ENCODE data around the gene CHEK2.
"Not testable (repeated sequence)": the region's sequence is repeated elsewhere in the genome, so short reads cannot be mapped to it uniquely, and the experiment has no call there.

CHEK2 gene

GRCh38 chr22:28761449-28761755 lies 19.8 kb upstream of the CHEK2 start:
- no peak for TF ChIP-seq CTCF (IDR thresholded peaks at IDR 0.05; ENCODE audit: extremely low read depth, missing control alignments)
- no peak for DNase-seq (ENCODE audit: low spot score)

GRCh38 chr22:28759861-28760560 lies 18.4 kb upstream of the CHEK2 start:
- no peak for TF ChIP-seq CTCF (IDR thresholded peaks at IDR 0.05; ENCODE audit: extremely low read depth, missing control alignments)
- no peak for DNase-seq (ENCODE audit: low spot score)

DNA sequence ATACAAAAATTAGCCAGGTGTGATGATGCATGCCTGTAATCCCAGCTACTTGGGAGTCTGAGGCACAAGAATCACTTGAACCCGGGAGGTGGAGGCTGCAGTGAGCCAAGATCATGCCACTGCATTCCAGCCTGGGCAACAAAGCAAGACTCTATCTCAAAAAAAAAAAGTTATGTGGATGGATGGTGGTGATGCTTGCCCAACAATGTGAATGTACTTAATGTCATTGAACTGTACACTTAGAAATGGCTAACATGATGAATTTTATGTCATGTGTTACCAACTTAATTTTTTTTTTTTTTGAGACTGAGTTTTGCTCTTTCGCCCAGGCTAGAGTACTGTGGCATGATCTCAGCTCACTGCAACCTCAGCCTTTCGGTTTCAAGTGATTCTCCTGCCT lies 12.9 kb upstream of the CHEK2 start:
- not testable (repeated sequence) for DNase-seq (ENCODE audit: low spot score)

DNA sequence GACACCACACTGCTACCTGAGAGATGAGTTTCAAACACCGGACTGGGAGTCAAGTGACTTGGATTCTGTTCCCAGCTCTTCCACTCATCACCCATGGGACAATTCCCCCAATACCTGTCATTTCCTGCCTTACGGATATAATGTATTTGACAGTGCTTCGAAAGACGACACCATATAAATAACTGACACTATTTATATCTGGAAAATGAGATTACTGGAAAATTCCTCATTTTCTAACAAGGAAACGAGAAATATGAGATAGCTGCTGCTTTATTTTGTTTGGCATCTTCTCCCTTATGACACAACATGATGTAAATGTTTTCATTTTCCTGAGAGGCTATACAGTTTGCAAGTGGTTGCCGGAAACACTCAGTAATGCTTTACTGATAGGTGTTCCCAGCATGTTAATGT lies 8.9 kb upstream of the CHEK2 start:
- DNase-seq (ENCODE audit: low spot score), result no peak
- no peak for TF ChIP-seq CTCF (IDR thresholded peaks at IDR 0.05; ENCODE audit: extremely low read depth, missing control alignments)

- no peak for TF ChIP-seq CTCF (IDR thresholded peaks at IDR 0.05; ENCODE audit: extremely low read depth, missing control alignments)
- DNase-seq (ENCODE audit: low spot score), result no peak
These were observed 2.2 kb upstream of the CHEK2 start for GRCh38 chr22:28743852-28744251.

DNA sequence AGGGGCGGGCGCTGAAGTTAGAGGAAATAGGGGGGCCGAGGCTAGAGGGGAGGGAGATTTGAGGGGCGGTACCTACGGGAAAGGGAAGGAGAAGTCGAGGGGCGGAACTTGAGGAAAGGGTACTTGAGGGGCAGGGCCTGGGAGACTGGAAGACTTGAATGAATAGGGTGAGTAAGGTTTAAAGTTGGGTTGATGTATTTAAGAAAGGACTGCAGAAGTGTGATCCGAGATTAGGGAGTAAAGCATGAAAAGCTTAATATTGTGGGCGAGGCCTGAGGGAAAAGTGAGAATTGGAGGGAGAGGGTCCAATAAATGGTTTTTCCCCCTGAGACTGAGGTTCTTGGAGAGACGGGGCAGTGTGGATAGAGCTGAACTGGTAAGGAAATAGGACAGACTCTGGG lies 942 bp upstream of the CHEK2 start:
- DNase-seq (ENCODE audit: low spot score), result no peak
- TF ChIP-seq CTCF (IDR thresholded peaks at IDR 0.05; ENCODE audit: extremely low read depth, missing control alignments), result no peak

DNA sequence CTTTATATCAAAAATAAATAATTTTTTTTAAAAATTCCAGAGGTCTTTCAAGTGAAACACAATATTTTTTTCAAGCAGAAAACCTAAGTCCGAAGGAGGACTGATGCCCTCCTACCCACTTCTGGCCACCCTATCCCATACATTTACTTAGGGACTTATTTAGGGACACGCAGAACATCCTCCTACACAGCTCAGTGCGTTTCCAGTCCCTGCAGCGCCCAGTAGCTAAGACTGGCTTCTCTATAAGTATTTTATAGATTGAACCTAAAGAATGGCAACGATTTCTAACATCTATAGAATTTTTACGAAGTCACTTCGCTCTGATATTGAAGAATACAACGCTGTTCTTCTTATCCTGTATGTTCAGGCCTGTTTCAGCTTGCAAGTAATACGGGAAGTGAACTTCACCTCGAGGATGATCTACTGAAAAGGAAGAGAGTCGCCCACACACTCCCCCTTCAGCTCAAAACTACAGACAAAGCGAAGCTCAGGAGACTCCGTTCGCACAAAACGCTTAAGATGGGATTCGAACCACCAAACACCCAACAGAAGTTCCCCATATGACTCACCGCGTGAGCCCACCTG lies 328 bp downstream of the CHEK2 start:
- TF ChIP-seq CTCF (IDR thresholded peaks at IDR 0.05; ENCODE audit: extremely low read depth, missing control alignments), result no peak
- DNase-seq (ENCODE audit: low spot score), result no peak

- DNase-seq (ENCODE audit: low spot score), result not testable (repeated sequence)
These were observed 2.7 kb downstream of the CHEK2 start for GRCh38 chr22:28738876-28739275.
